K562 (cell line): ENCODE results near the gene SH3BGRL2. TPM values are rescaled to one million over a fixed set of nuclear protein-coding genes. Genes with fewer than 3 reads are reported as not detected.

Experiments used
- CREM ChIP-seq: IDR thresholded peaks from 2 replicates; pipeline ENCODE4 v1.6.1; 2014; ENCODE audit warnings: antibody characterized with exemption, low read depth
- MAFG ChIP-seq: fragments of 450-650 bp; conservative IDR thresholded peaks from 2 replicates; pipeline ENCODE4 v1.6.1; 2016; ENCODE audit warnings: missing genetic modification characterization, missing compliant biosample characterization
- POLR2AphosphoS5 ChIP-seq: IDR thresholded peaks from 2 replicates; pipeline ENCODE4 v1.6.1; 2011; ENCODE audit warnings: mild to moderate bottlenecking, low read depth, low read length, moderate library complexity; ENCODE audit not compliant: control insufficient read depth, insufficient read depth
- SMARCC2 ChIP-seq: fragments of 450-650 bp; IDR thresholded peaks from 2 replicates; pipeline ENCODE4 v1.6.1; 2017; ENCODE audit warnings: antibody characterized with exemption, moderate library complexity, mild to moderate bottlenecking, low read depth
- ZNF274 ChIP-seq: IDR thresholded peaks from 2 replicates; pipeline ENCODE4 v1.6.1; 2011; ENCODE audit warnings: low read depth, mild to moderate bottlenecking, low read length, moderate library complexity, borderline replicate concordance
- ZNF431 ChIP-seq: sonication (generic); formaldehyde crosslinking; IDR thresholded peaks from 2 replicates; pipeline ENCODE4 v1.8.0; 2022; ENCODE audit warnings: mild to moderate bottlenecking, missing genetic modification reagents
- polyA plus RNA-seq, 8 experiments: library from polyadenylated mRNA; depleted of rRNA in 4 of 8; stranded (reverse) in 5 of 8; unstranded in 3 of 8; fragments of >200 nt; fragmentation: Nextera tagmentation in 2 of 8; fragmentation: Illumina TruSeq in 1 of 8; extraction: Ambion mirVana in 2 of 8; extraction: Trizol in 1 of 8; gene quantifications; 2 replicates each; pipeline versions ENCODE4 v1.2.1 to v1.2.3, GENCODE V29; 2011 to 2014; ENCODE audit warnings: inconsistent platforms in 1 of 8, missing spikeins in 1 of 8
- total RNA-seq, 7 experiments: library from RNA; depleted of rRNA in 6 of 7; stranded (reverse); fragments of >200 nt in 6 of 7; fragmentation: Illumina TruSeq in 2 of 7; extraction: Trizol in 2 of 7; gene quantifications; 2 replicates each; pipeline versions ENCODE4 v1.2.1 to v1.2.3, GENCODE V29; 2011 to 2021; ENCODE audit warnings: low replicate concordance in 1 of 7
- TF ChIP-seq, protein P1 (sequence below): IDR thresholded peaks from 2 replicates; pipeline ENCODE4 v1.6.1; 2012; ENCODE audit warnings: low read depth, low read length, improper control_type of control experiment, borderline replicate concordance
- TF ChIP-seq, protein P2 (sequence below), 2 experiments: fragments of 450-650 bp in 1 of 2; IDR thresholded peaks; 2 replicates each; pipeline ENCODE4 v1.6.1; 2011 to 2017; ENCODE audit warnings: low read depth in 2 of 2, antibody characterized with exemption in 1 of 2, borderline replicate concordance in 1 of 2, low read length in 1 of 2, mild to moderate bottlenecking in 1 of 2, mixed read lengths in 1 of 2; ENCODE audit not compliant: control insufficient read depth in 1 of 2
- TF ChIP-seq, protein P3 (sequence below): fragments of 250-450 bp; sonication (Bioruptor Pico); IDR thresholded peaks from 2 replicates; pipeline ENCODE4 v1.5.0; 2022; ENCODE audit warnings: mild to moderate bottlenecking
- TF ChIP-seq, protein P4 (sequence below), 2 experiments: fragments of 450-650 bp; IDR thresholded peaks; 2 replicates each; pipeline ENCODE4 v1.6.1; 2016; ENCODE audit warnings: mild to moderate bottlenecking in 2 of 2, borderline replicate concordance in 1 of 2, low read depth in 1 of 2, moderate library complexity in 1 of 2

Gene SH3BGRL2
- total and polyA plus RNA-seq, 9 of the 15 experiments (the other 6 are each of a cell fraction or from before 2014, with no cell fraction given) = 4.4 to 12.1 (median 7.3) TPM

DNA sequence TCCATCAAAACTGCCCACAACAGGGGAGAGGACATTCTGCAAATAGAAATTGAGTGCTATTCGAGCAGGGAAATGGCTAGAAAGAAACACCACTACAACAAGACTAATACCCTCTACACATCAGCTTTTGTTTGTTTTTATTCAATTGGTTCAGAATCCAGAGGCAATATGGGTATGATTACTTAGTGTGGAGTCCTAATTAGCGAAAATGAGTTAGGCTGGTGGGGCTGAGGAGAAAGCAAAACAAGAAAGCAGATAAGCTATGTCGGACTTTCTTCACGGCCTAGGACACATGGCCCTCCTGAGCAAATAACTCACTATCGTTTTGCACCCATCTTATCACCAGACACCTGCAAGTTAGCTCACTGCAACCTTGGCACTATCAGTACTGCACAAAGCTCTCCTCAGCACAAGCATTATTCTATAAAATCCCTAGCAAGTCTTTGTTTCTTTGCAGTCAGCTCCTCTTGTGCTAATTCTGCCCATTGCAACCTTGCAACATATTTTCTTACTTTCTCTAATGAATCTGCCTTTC is 31.3 kb upstream of the SH3BGRL2 start (continued):
- TF ChIP-seq, protein P1, sequence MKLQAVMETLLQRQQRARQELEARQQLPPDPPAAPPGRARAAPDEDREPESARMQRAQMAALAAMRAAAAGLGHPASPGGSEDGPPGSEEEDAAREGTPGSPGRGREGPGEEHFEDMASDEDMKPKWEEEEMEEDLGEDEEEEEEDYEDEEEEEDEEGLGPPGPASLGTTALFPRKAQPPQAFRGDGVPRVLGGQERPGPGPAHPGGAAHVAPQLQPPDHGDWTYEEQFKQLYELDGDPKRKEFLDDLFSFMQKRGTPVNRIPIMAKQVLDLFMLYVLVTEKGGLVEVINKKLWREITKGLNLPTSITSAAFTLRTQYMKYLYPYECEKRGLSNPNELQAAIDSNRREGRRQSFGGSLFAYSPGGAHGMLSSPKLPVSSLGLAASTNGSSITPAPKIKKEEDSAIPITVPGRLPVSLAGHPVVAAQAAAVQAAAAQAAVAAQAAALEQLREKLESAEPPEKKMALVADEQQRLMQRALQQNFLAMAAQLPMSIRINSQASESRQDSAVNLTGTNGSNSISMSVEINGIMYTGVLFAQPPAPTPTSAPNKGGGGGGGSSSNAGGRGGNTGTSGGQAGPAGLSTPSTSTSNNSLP = no peak
- TF ChIP-seq POLR2AphosphoS5 (peak; percentile 75; the same call in 1 of the 2 replicates), ZNF274 (0 out of 2 replicates have a peak, but pooled peaks have one; percentile 22), ZNF431 (no peak), MAFG (tag) (no peak), SMARCC2 (0 out of 2 replicates have a peak, but pooled peaks have one; percentile 33), CREM (0 out of 2 replicates have a peak, but pooled peaks have one; percentile 23)
- TF ChIP-seq, protein P2, sequence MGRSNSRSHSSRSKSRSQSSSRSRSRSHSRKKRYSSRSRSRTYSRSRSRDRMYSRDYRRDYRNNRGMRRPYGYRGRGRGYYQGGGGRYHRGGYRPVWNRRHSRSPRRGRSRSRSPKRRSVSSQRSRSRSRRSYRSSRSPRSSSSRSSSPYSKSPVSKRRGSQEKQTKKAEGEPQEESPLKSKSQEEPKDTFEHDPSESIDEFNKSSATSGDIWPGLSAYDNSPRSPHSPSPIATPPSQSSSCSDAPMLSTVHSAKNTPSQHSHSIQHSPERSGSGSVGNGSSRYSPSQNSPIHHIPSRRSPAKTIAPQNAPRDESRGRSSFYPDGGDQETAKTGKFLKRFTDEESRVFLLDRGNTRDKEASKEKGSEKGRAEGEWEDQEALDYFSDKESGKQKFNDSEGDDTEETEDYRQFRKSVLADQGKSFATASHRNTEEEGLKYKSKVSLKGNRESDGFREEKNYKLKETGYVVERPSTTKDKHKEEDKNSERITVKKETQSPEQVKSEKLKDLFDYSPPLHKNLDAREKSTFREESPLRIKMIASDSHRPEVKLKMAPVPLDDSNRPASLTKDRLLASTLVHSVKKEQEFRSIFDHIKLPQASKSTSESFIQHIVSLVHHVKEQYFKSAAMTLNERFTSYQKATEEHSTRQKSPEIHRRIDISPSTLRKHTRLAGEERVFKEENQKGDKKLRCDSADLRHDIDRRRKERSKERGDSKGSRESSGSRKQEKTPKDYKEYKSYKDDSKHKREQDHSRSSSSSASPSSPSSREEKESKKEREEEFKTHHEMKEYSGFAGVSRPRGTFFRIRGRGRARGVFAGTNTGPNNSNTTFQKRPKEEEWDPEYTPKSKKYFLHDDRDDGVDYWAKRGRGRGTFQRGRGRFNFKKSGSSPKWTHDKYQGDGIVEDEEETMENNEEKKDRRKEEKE (IDR thresholded peaks at IDR 0.05; ENCODE audit: borderline replicate concordance in 1 of 2, control insufficient read depth in 1 of 2, low read depth in 2 of 2, low read length in 1 of 2) = no peak
- TF ChIP-seq, protein P3, sequence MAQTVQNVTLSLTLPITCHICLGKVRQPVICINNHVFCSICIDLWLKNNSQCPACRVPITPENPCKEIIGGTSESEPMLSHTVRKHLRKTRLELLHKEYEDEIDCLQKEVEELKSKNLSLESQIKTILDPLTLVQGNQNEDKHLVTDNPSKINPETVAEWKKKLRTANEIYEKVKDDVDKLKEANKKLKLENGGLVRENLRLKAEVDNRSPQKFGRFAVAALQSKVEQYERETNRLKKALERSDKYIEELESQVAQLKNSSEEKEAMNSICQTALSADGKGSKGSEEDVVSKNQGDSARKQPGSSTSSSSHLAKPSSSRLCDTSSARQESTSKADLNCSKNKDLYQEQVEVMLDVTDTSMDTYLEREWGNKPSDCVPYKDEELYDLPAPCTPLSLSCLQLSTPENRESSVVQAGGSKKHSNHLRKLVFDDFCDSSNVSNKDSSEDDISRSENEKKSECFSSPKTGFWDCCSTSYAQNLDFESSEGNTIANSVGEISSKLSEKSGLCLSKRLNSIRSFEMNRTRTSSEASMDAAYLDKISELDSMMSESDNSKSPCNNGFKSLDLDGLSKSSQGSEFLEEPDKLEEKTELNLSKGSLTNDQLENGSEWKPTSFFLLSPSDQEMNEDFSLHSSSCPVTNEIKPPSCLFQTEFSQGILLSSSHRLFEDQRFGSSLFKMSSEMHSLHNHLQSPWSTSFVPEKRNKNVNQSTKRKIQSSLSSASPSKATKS (CRISPR knock-in tag) = no peak
- TF ChIP-seq, protein P4, sequence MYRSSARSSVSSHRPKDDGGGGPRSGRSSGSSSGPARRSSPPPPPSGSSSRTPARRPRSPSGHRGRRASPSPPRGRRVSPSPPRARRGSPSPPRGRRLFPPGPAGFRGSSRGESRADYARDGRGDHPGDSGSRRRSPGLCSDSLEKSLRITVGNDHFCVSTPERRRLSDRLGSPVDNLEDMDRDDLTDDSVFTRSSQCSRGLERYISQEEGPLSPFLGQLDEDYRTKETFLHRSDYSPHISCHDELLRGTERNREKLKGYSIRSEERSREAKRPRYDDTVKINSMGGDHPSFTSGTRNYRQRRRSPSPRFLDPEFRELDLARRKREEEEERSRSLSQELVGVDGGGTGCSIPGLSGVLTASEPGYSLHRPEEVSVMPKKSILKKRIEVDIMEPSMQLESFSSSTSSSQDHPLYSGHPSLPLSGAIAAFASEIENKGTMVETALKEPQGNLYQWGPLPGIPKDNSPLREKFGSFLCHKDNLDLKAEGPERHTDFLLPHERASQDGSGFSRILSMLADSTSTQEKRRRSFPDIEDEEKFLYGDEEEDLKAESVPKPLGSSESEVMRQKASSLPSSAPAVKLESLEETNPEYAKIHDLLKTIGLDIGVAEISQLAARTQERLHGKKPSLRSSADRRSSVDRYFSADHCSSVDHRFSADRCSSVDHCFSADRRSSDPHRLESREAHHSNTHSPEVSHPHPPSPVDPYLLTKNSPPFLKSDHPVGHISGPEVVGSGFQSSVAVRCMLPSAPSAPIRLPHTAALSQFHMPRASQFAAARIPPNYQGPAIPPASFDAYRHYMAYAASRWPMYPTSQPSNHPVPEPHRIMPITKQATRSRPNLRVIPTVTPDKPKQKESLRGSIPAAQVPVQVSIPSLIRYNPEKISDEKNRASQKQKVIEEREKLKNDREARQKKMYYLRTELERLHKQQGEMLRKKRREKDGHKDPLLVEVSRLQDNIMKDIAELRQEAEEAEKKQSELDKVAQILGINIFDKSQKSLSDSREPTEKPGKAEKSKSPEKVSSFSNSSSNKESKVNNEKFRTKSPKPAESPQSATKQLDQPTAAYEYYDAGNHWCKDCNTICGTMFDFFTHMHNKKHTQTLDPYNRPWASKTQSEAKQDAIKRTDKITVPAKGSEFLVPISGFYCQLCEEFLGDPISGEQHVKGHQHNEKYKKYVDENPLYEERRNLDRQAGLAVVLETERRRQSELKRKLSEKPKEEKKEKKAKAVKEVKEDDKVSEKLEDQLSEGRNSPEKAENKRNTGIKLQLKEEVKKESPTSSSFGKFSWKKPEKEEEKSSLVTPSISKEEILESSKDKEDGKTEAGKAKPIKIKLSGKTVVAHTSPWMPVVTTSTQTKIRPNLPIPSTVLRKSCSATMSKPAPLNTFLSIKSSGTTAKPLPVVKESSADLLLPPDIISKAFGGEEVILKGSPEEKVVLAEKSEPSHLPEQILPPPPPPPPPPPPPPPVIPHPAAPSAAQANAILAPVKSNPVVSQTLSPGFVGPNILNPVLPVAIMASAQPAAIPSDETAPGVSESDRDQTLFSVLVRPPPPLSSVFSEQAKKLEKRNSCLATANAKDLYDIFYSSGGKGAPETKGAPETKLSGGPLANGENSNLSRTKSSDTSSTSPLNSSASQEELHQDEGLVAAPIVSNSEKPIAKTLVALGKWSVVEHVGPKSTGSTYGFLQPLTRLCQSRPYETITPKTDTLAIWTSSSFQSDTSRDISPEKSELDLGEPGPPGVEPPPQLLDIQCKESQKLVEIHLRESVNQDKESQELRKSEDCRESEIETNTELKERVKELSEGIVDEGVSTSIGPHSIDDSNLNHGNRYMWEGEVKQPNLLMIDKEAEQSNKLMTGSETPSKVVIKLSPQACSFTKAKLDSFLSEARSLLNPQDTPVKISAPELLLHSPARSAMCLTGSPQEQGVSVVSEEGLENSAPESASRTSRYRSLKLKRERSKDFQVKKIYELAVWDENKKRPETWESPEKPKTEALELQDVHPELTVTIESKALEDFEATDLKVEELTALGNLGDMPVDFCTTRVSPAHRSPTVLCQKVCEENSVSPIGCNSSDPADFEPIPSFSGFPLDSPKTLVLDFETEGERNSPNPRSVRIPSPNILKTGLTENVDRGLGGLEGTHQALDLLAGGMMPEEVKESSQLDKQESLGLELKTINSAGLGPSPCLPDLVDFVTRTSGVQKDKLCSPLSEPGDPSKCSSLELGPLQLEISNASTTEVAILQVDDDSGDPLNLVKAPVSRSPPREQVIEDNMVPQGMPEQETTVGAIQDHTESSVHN (IDR thresholded peaks at IDR 0.05; ENCODE audit: borderline replicate concordance in 1 of 2, low read depth in 1 of 2) = no peak
